Activated naive CD4-positive, alpha-beta T cell treated with anti-CD3 and anti-CD28 coated beads, Interleukin-2, amount 10 ng/mL, durations not matched to agents 7 days and 5 days (primary cell): ENCODE measurements around the gene OLIG1.
A peak's percentile ranks its signal among the peaks of the same experiment; 100 is the strongest.

Experiments
- CTCF ChIA-PET: fragments of 350-600 bp; sonication (Branson Sonifier 250); formaldehyde crosslinking; loops from one replicate; lab custom pipeline; 2021; ENCODE audit warnings: antibody characterized with exemption; lab: Charles Lee
- DNase-seq: peaks from one replicate; pipeline ENCODE4 v3.0.0-alpha.2; 2020
- H3K27ac Mint-ChIP-seq: one replicate; pipeline ENCODE4 v1.8.0; 2021; ENCODE audit warnings: mild to moderate bottlenecking, moderate library complexity, mixed read lengths
- H3K27me3 Mint-ChIP-seq: one replicate; pipeline ENCODE4 v1.8.0; 2021; ENCODE audit warnings: mild to moderate bottlenecking, mixed read lengths
- H3K36me3 Mint-ChIP-seq: one replicate; pipeline ENCODE4 v1.8.0; 2021; ENCODE audit warnings: mixed read lengths
- H3K4me1 Mint-ChIP-seq: one replicate; pipeline ENCODE4 v1.8.0; 2021; ENCODE audit warnings: mixed read lengths
- H3K4me3 Mint-ChIP-seq: one replicate; pipeline ENCODE4 v1.8.0; 2021; ENCODE audit warnings: mild to moderate bottlenecking, moderate library complexity, mixed read lengths
- H3K9me3 Mint-ChIP-seq: one replicate; pipeline ENCODE4 v1.8.0; 2021; ENCODE audit warnings: mixed read lengths

The OLIG1 gene

GRCh38 chr21:33063375-33063883 lies 6.5 kb upstream of the OLIG1 start:
- no peaks in the 10 kb centered on the region for H3K9me3 Mint-ChIP-seq

GRCh38 chr21:33063907-33064622 lies 5.9 kb upstream of the OLIG1 start:
- Mint-ChIP-seq H3K27me3 (peaks cover 88% of the 10 kb centered on the region), H3K27ac (no peak overlapping the region), H3K4me1 (peaks cover 6% of the 10 kb centered on the region), H3K4me3 (no peak overlapping the region), H3K9me3 (no peaks in the 10 kb centered on the region), H3K36me3 (no peaks in the 10 kb centered on the region)
- DNase-seq: no peak
- CTCF ChIA-PET: interaction anchor here (1.2 kb wide), 1 partner anchor 10 kb away, joined by 3 read pairs; no protein-coding TSS in a partner anchor

More at GRCh38 chr21:33063375-33063883, 6.5 kb upstream of the OLIG1 start:
- Mint-ChIP-seq H3K4me3 (no peak overlapping the region), H3K27me3 (peaks cover 83% of the 10 kb centered on the region), H3K36me3 (no peaks in the 10 kb centered on the region), H3K4me1 (peaks cover 3% of the 10 kb centered on the region), H3K27ac (no peak overlapping the region)
- CTCF ChIA-PET: interaction anchor here (1.2 kb wide), 1 partner anchor 10 kb away, joined by 3 read pairs; no protein-coding TSS in a partner anchor
- DNase-seq: no peak

- Mint-ChIP-seq H3K4me3 (no peak overlapping the region), H3K4me1 (peaks cover 11% of the 10 kb centered on the region), H3K27me3 (peaks cover 90% of the 10 kb centered on the region), H3K9me3 (no peaks in the 10 kb centered on the region), H3K36me3 (no peaks in the 10 kb centered on the region), H3K27ac (no peak overlapping the region)
- DNase-seq: no peak
- CTCF ChIA-PET: no interaction called here
Observed at GRCh38 chr21:33064623-33065390, 5.1 kb upstream of the OLIG1 start.

GRCh38 chr21:33067043-33067442 lies 2.9 kb upstream of the OLIG1 start:
- no peak overlapping the region for H3K4me3 Mint-ChIP-seq
- H3K36me3 Mint-ChIP-seq: no peaks in the 10 kb centered on the region
- H3K4me1 Mint-ChIP-seq: peaks cover 23% of the 10 kb centered on the region
- no peak overlapping the region for H3K27ac Mint-ChIP-seq
- H3K9me3 Mint-ChIP-seq: no peaks in the 10 kb centered on the region
- peaks cover 91% of the 10 kb centered on the region for H3K27me3 Mint-ChIP-seq
- DNase-seq: no peak
- CTCF ChIA-PET: no interaction called here

GRCh38 chr21:33067457-33067856 lies 2.5 kb upstream of the OLIG1 start:
- Mint-ChIP-seq H3K27ac (no peak overlapping the region), H3K36me3 (no peaks in the 10 kb centered on the region), H3K4me3 (no peak overlapping the region), H3K4me1 (peaks cover 24% of the 10 kb centered on the region), H3K27me3 (peaks cover 95% of the 10 kb centered on the region), H3K9me3 (no peaks in the 10 kb centered on the region)
- CTCF ChIA-PET: no interaction called here
- DNase-seq: no peak

- Mint-ChIP-seq H3K4me3 (peak overlapping the region; percentile 13), H3K27ac (no peak overlapping the region)
Observed at GRCh38 chr21:33069243-33069642, 698 bp upstream of the OLIG1 start.

GRCh38 chr21:33069645-33069993 lies 322 bp upstream of the OLIG1 start:
- CTCF ChIA-PET: no interaction called here
- H3K27me3 Mint-ChIP-seq: peaks cover 95% of the 10 kb centered on the region
- H3K4me1 Mint-ChIP-seq: peaks cover 24% of the 10 kb centered on the region
- H3K27ac Mint-ChIP-seq: no peak overlapping the region
- no peaks in the 10 kb centered on the region for H3K36me3 Mint-ChIP-seq
- no peaks in the 10 kb centered on the region for H3K9me3 Mint-ChIP-seq
- no peak for DNase-seq
- H3K4me3 Mint-ChIP-seq: peak overlapping the region; percentile 13

More at GRCh38 chr21:33069243-33069642, 698 bp upstream of the OLIG1 start:
- Mint-ChIP-seq H3K27me3 (peaks cover 95% of the 10 kb centered on the region), H3K9me3 (no peaks in the 10 kb centered on the region), H3K4me1 (peaks cover 24% of the 10 kb centered on the region), H3K36me3 (no peaks in the 10 kb centered on the region)
- CTCF ChIA-PET: no interaction called here
- no peak for DNase-seq

- CTCF ChIA-PET: no interaction called here
- Mint-ChIP-seq H3K27me3 (peaks cover 96% of the 10 kb centered on the region), H3K36me3 (no peaks in the 10 kb centered on the region)
Observed at GRCh38 chr21:33070744-33070997, 730 bp downstream of the OLIG1 start.

GRCh38 chr21:33070998-33071769 lies 1.2 kb downstream of the OLIG1 start:
- DNase-seq: peak; percentile 39
- no peak overlapping the region for H3K27ac Mint-ChIP-seq
- no peaks in the 10 kb centered on the region for H3K36me3 Mint-ChIP-seq
- H3K27me3 Mint-ChIP-seq: peaks cover 98% of the 10 kb centered on the region
- no peaks in the 10 kb centered on the region for H3K9me3 Mint-ChIP-seq
- H3K4me3 Mint-ChIP-seq: peak overlapping the region; percentile 55
- CTCF ChIA-PET: interaction anchor here (1.0 kb wide), 1 partner anchor 314 kb away, joined by 3 read pairs; no protein-coding TSS in a partner anchor
- H3K4me1 Mint-ChIP-seq: peaks cover 22% of the 10 kb centered on the region

More at GRCh38 chr21:33070744-33070997, 730 bp downstream of the OLIG1 start:
- Mint-ChIP-seq H3K4me1 (peaks cover 22% of the 10 kb centered on the region), H3K27ac (no peak overlapping the region), H3K4me3 (no peak overlapping the region), H3K9me3 (no peaks in the 10 kb centered on the region)
- no peak for DNase-seq

- H3K9me3 Mint-ChIP-seq: no peaks in the 10 kb centered on the region
- DNase-seq: no peak
- no peaks in the 10 kb centered on the region for H3K36me3 Mint-ChIP-seq
- H3K27me3 Mint-ChIP-seq: peaks cover 96% of the 10 kb centered on the region
- peaks cover 22% of the 10 kb centered on the region for H3K4me1 Mint-ChIP-seq
- CTCF ChIA-PET: interaction anchor here (1.0 kb wide), 1 partner anchor 314 kb away, joined by 3 read pairs; no protein-coding TSS in a partner anchor
- H3K4me3 Mint-ChIP-seq: peak overlapping the region; percentile 55
- no peak overlapping the region for H3K27ac Mint-ChIP-seq
Observed at GRCh38 chr21:33071770-33072306, 1.9 kb downstream of the OLIG1 start.

- H3K9me3 Mint-ChIP-seq: no peaks in the 10 kb centered on the region
- no peak for DNase-seq
- peaks cover 95% of the 10 kb centered on the region for H3K27me3 Mint-ChIP-seq
- no peaks in the 10 kb centered on the region for H3K36me3 Mint-ChIP-seq
- CTCF ChIA-PET: interaction anchor here (0.7 kb wide), 1 partner anchor 17 kb away, joined by 3 read pairs; no protein-coding TSS in a partner anchor
- peaks cover 24% of the 10 kb centered on the region for H3K4me1 Mint-ChIP-seq
- no peak overlapping the region for H3K27ac Mint-ChIP-seq
- no peak overlapping the region for H3K4me3 Mint-ChIP-seq
Observed at GRCh38 chr21:33073636-33074035, 3.7 kb downstream of the OLIG1 start.

GRCh38 chr21:33075128-33075527 lies 5.2 kb downstream of the OLIG1 start:
- peaks cover 18% of the 10 kb centered on the region for H3K4me1 Mint-ChIP-seq
- H3K27ac Mint-ChIP-seq: no peak overlapping the region
- CTCF ChIA-PET: no interaction called here
- H3K9me3 Mint-ChIP-seq: no peaks in the 10 kb centered on the region
- no peak overlapping the region for H3K4me3 Mint-ChIP-seq
- DNase-seq: no peak
- no peaks in the 10 kb centered on the region for H3K36me3 Mint-ChIP-seq
- H3K27me3 Mint-ChIP-seq: peaks cover 92% of the 10 kb centered on the region

GRCh38 chr21:33075596-33076195 lies 5.8 kb downstream of the OLIG1 start:
- H3K4me1 Mint-ChIP-seq: peaks cover 18% of the 10 kb centered on the region
- H3K27ac Mint-ChIP-seq: no peak overlapping the region
- no peaks in the 10 kb centered on the region for H3K9me3 Mint-ChIP-seq
- CTCF ChIA-PET: no interaction called here
- no peak for DNase-seq
- no peak overlapping the region for H3K4me3 Mint-ChIP-seq
- H3K27me3 Mint-ChIP-seq: peaks cover 86% of the 10 kb centered on the region
- H3K36me3 Mint-ChIP-seq: no peaks in the 10 kb centered on the region
